NB4 (cell line): ENCODE results near the gene ADAMTS16.

Source experiments
- DNase-seq: peaks from one replicate; pipeline ENCODE4 v3.0.0; 2010; ENCODE audit warnings: low read depth
- H3K4me3 ChIP-seq: one replicate; pipeline ENCODE4 v1.5.1; 2011; ENCODE audit warnings: mild to moderate bottlenecking, low read depth, low read length, moderate library complexity
- CTCF ChIP-seq: IDR thresholded peaks from one replicate; pipeline ENCODE4 v1.5.1; 2012; ENCODE audit warnings: low read depth, low read length
- MAX ChIP-seq: IDR thresholded peaks from 2 replicates; pipeline ENCODE4 v1.6.1; 2011; ENCODE audit warnings: low read depth, low read length
- MYC ChIP-seq: IDR thresholded peaks from 2 replicates; pipeline ENCODE4 v1.6.1; 2011; ENCODE audit warnings: low read depth, low read length
- POLR2A ChIP-seq: IDR thresholded peaks from 2 replicates; pipeline ENCODE4 v1.6.1; 2011; ENCODE audit warnings: mild to moderate bottlenecking; ENCODE audit not compliant: insufficient read length; ENCODE audit errors: extremely low read depth

The ADAMTS16 gene

GRCh38 chr5:5189051-5189430 is 48.9 kb downstream of the ADAMTS16 start:
- no peak for DNase-seq
- no peak overlapping the region for H3K4me3 ChIP-seq
- TF ChIP-seq MYC (no peak), MAX (no peak), POLR2A (no peak)

- no peak overlapping the region for H3K4me3 ChIP-seq
- TF ChIP-seq POLR2A (no peak), CTCF (no peak), MYC (no peak), MAX (no peak)
- no peak for DNase-seq
These were observed 51.8 kb downstream of the ADAMTS16 start for GRCh38 chr5:5191906-5192305.

- no peak for DNase-seq
- H3K4me3 ChIP-seq = no peak overlapping the region
- TF ChIP-seq MYC (no peak), MAX (no peak), CTCF (no peak), POLR2A (no peak)
These were observed 52.6 kb downstream of the ADAMTS16 start for GRCh38 chr5:5192681-5193080.

- no peak overlapping the region for H3K4me3 ChIP-seq
- TF ChIP-seq MYC (no peak), MAX (no peak), POLR2A (no peak), CTCF (no peak)
- DNase-seq = no peak
These were observed 55.2 kb downstream of the ADAMTS16 start for GRCh38 chr5:5195128-5195918.

GRCh38 chr5:5198135-5198534 is 58.0 kb downstream of the ADAMTS16 start:
- no peak overlapping the region for H3K4me3 ChIP-seq
- no peak for DNase-seq
- TF ChIP-seq MYC (no peak), POLR2A (no peak), CTCF (no peak), MAX (no peak)

- no peak for TF ChIP-seq MYC
- DNase-seq = no peak
- H3K4me3 ChIP-seq = no peak overlapping the region
These were observed 58.7 kb downstream of the ADAMTS16 start for GRCh38 chr5:5198815-5199214.

GRCh38 chr5:5199495-5199894 is 59.4 kb downstream of the ADAMTS16 start:
- no peak for DNase-seq
- no peak overlapping the region for H3K4me3 ChIP-seq
- TF ChIP-seq MAX (no peak), POLR2A (no peak), MYC (no peak), CTCF (no peak)
